NCI-H146 treated with DMSO at 0.1 percent for 48 hours (cell line): Measurements from ENCODE around the gene BAMBI.
A peak's percentile ranks its signal among the peaks of the same experiment; 100 is the strongest.
"Not testable (repeated sequence)": the region's sequence is repeated elsewhere in the genome, so short reads cannot be mapped to it uniquely, and the experiment has no call there.

Experiments used
- DNase-seq: peaks from one replicate; lab custom pipeline; 2025; ENCODE audit not compliant: unreplicated experiment; lab: John Stamatoyannopoulos, UW

The BAMBI gene, protein sequence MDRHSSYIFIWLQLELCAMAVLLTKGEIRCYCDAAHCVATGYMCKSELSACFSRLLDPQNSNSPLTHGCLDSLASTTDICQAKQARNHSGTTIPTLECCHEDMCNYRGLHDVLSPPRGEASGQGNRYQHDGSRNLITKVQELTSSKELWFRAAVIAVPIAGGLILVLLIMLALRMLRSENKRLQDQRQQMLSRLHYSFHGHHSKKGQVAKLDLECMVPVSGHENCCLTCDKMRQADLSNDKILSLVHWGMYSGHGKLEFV

DNA sequence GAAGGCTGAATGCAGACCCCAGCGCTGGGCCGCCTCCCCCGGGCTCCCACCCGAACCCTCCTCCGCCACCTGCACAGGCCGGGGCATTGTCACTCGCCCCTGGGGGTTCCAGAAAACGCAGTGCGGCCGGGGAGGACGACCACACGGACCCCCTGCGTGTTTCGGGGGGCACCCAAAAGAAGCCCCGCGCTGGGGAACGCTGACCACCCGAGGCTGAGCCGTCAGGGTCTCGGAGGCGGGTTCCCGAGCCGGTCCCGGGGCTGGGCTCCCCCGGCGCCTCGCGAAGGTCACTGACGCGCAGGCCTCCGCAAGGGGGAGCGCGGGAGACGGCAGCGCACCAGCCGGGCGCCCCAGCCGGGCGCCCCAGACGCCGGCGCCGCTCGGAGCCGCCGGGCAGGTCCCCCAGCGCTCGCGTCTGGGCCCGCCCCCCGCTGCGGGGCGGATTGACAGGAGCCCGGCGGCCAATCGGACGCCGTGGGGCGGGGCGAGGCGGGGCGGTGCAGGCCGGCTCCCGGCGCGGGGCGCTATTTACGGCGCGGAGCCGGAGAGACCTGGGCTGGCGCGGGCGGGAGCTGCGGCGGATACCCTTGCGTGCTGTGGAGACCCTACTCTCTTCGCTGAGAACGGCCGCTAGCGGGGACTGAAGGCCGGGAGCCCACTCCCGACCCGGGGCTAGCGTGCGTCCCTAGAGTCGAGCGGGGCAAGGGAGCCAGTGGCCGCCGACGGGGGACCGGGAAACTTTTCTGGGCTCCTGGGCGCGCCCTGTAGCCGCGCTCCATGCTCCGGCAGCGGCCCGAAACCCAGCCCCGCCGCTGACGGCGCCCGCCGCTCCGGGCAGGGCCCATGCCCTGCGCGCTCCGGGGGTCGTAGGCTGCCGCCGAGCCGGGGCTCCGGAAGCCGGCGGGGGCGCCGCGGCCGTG lies at the start of gene BAMBI:
Gene BAMBI (plus strand): TSS at position 554 of the 920 bp plus-strand sequence. CDS start 377 bp downstream, outside the sequence.
- DNase-seq = peak; percentile 80

DNA sequence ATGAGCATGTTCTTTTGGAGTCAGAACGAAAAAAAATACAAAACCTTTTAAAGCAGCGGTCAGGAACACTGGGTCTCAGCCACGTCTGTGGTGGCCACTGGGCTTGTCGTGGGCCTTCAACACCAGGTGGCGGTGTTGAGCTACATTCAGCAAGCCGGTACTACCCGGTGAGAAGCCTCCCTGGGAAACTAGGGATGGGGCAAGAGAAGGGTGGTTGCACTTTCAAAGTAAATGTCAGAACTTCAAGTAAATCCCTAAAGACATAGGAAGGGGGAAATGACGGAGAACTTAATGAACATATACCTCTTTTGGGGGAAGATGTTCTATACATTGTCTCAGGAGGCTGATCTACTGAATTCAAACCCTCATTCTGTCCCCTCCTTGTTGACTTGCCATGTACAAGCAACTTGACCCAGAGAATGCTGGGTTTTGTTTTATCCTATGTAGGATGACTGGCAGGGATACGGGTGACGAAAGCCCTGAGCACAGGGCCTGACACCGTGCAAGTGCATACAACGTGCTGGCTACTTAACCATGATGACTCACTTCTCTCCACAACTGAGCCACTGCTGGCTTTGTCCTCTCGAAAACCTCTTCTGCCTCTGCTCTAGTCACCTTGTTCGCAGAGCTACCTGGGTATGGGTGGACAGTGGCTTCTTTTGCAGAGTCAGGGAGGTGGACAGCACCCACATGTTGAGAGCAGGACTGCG lies 49.0 kb upstream of the BAMBI start:
- DNase-seq = peak; percentile 10

DNA sequence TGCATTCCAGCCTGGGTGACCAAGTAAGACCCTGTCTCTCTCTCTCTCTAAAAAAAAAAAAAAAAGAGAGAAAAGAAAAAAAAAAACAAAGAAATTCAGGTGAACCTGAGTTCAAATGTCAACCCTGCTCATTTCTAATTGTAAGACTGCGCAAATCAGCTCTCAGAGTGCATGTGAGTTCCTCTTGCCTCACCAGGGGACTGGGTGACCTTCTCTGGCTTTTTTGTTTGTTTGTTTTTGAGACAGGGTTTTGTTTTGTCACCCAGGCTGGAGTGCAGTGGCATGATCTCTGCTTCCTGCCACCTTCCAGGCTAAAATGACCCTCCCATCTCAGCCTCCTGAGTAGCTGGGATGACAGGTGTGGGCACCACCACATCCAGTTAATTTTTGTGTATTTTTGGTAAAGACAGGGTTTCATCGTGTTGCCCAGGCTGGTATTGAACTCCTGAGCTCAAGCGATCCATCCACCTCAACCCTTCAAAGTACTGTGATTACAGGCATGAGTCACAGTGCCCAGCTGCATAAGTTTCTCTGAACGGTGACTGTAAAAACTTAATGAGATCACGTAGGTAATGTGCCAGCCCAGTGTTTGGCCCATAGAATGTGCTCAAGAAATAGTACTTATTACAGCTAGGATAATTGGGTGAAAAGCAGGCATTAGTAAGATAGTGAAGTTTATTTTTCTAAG lies 45.3 kb upstream of the BAMBI start:
- DNase-seq = no peak

DNA sequence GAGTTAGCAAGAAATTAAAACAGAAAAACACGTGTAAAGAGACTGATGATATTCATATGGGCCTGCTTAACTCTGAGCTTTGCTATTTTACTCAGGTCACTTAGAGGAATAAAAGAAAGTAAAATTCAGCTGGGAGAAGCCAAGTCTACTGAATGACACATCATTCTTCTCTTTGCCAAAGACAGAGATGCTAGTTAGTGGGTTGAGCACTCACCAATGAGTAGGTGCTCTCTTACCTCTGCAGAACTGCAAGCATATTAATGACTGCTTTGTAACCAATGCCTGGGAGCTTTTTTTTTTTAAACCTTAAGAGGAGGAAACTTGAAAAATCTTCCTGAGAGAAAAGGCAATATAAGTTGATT lies 44.8 kb upstream of the BAMBI start:
- DNase-seq = no peak

DNA sequence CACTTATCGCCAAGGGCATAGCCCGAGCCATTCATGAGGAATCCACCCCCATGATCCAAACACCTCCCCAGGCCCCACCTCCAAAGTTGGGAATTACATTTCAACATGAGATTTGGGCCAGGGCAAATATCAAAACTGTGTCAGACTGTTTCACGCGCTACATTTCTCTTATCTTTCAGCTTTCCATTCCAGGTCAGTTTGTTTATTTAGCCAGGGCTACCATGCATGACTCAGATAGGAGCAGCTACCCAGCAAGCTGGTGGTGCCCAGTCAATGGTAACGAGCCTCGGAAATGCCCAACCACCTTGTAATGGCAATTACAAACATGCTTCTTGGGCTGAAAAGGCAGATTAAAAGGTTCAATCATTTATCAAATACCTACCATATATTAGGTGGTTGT lies 43.6 kb upstream of the BAMBI start:
- no peak for DNase-seq

GRCh38 chr10:28637346-28637745 lies 40.0 kb upstream of the BAMBI start:
- no peak for DNase-seq

GRCh38 chr10:28638392-28638791 lies 38.9 kb upstream of the BAMBI start:
- no peak for DNase-seq

DNA sequence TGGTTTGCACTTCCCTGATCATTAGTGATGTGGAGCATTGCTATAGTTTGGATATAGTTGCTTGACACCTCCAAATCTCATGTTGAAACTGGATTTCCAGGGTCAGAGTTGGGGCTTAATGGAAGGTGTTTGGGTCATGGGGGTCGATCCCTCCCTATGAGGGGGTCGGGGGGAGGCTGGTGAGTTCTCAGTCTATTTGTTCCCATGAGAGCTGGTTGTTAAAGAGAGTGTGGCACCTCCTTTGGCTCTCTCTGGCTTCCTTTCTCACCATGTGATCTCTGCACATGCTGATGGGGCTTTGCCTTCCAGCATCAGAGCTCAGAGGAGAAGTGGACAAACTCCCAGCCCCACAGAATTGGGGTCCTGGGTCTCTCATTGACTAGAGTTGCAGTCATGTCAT lies 36.8 kb upstream of the BAMBI start:
- no peak for DNase-seq

DNA sequence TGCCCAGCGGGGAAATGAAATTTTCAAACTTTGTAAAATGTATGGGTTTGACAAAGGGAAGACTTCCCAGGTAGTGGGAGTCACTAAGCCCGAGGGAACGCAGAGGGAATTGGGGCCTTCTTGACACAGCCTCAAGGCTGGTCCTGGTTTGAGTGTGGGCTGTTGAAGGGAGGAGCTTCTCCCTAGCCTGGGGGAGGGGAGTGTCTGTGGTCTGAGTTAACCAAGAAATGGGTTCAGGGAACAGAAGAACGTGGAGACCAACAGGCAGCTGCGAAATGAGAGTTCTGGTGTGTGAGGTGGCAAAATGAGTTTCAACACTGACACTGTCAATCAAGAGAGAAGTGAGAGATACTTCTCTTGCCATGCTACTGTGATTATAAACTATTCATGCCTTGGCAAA lies 32.7 kb upstream of the BAMBI start:
- no peak for DNase-seq

GRCh38 chr10:28652106-28652505 lies 25.2 kb upstream of the BAMBI start:
- DNase-seq = no peak

DNA sequence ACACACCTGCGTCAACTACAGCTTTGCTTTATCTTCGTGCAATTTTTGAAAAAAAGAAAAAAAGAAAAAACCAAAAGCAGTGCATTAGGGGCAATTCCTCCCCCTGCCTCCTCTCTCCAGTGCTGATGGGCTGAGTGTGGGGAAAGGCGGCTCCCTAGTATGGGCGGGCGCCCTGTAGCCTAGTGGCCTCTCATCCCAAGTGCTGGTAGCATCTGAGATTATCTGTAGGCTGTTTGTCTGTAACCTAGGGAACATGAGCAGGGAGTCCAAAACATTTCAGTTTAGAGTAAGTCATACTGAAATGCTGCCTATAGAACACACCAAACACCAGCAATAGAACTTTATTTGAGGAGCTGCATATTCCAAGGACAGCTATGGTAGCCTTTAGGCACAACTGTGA lies 24.6 kb upstream of the BAMBI start:
- DNase-seq = no peak

- DNase-seq = not testable (repeated sequence)
Observed at GRCh38 chr10:28658824-28659223, 18.5 kb upstream of the BAMBI start.

DNA sequence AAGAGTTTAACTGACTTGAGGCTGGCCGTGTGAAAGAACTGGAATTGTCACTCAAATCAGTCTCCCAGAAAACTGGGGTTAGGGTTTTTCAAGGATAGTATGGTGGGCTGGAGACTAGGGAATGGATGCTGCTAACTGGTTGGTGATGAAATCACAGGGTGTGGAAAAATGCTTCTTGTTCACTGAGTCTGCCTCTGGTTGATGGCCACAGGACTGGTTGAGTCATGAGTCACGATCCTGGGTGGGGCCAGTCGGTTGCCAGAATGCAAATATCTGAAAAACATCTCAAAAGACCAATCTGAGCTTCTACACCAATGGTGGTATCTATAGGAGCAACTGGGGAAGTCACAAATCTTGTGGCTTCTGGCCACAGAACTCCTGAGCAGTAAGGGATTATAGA lies 16.3 kb upstream of the BAMBI start:
- DNase-seq = no peak

GRCh38 chr10:28663576-28664368 lies 13.5 kb upstream of the BAMBI start:
- peak; percentile 71 for DNase-seq

- no peak for DNase-seq
Observed at GRCh38 chr10:28664369-28664740, 13.0 kb upstream of the BAMBI start.

- no peak for DNase-seq
Observed at GRCh38 chr10:28666751-28667467, 10.4 kb upstream of the BAMBI start.

GRCh38 chr10:28668363-28669226 lies 8.7 kb upstream of the BAMBI start:
- DNase-seq = peak; percentile 79

DNA sequence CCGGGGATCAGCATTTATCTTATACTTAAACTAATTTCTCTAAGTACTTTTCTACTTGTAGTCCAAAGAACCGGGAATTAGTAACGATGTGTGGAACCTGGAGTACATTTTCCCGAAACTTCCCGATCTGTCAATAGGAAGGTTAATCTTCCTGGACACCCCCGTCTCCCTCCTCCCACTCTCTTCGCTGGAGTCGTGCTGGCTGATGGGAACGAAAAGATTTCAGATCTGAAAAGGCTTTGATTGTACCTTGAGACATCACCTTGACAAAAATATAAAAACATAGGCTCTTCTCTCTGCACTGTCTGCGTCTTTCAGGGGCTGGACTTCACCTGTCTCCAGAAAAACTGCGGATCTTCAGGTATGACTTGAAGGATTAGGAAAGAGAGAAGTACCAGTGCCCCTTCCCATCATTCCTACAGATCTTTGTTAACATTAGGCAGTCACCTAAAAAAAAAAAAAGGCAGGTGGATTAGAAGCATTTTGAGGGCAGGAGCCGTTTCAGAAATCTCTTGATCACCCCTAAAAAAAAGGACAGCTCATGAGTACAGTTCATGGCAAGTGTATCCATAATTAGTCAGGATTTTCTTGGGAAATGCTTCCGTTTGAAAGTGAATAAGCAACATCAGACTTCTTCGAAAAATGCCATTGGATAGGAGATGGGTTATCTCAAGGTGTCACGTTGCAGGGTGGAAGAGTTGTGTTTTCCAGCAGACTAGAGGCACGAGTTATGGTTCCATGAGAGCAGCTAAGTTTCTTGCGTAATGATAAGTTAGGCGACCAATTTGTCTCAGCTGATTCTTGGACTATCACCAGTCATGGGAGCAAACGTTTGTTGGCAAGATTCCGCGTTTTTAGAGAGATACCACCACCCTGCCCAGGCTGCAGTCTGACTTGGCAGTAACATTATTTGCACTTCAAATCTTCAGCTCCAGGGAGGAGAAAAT lies 7.8 kb upstream of the BAMBI start:
- peak; percentile 30 for DNase-seq
